Activated effector memory CD4-positive, alpha-beta T cell treated with anti-CD3 and anti-CD28 coated beads, Interleukin-2, amount 50 U/mL, for 16 hours (primary cell): ENCODE results near the gene IGF2R.

ENCODE experiments used
- DNase-seq: peaks from one replicate; pipeline ENCODE4 v3.0.0-alpha.2; 2020

The IGF2R gene

DNA sequence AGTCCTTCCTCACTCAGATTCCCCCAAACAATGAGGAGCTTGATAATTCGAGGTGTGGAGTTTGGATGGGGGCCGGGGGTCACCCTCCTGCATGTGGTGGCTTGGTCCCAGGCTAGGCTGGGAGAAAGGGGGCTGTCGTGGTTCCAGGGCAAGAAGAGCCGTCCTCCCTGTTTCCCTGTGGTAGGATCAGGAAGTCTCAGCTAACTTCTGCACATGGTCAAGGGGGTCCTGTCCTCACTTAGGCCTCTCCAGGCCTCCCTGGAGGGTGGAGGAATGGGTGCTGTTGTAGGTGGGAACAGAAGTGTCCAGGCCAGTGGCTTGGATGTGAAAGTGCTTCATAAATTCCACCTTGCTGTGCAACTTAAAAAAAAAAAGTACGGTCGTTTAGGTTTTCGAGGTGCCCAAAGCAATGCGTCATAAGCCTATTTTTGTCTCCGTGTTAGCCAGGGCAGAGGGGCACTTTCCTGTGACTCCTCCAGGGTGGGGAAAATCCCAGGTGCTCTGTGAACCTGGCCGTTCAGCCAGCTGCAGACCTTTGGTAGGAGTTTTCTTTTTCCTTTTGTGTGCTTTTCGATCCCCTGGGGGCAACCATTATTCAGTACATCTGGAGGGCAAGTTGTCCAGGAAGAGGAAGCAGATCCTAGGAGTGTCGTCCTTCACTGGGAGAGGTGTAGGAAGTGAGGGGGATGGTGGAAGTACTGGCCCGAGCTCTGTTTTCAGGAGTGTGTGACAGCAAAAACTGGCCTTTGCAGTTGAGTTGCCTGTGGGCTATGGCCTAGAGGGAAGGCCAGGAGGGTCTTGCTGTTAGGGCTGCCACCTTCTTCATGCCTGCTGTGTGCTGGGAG, 9.6 kb downstream of the IGF2R start:
- peak; percentile 78 for DNase-seq

DNA sequence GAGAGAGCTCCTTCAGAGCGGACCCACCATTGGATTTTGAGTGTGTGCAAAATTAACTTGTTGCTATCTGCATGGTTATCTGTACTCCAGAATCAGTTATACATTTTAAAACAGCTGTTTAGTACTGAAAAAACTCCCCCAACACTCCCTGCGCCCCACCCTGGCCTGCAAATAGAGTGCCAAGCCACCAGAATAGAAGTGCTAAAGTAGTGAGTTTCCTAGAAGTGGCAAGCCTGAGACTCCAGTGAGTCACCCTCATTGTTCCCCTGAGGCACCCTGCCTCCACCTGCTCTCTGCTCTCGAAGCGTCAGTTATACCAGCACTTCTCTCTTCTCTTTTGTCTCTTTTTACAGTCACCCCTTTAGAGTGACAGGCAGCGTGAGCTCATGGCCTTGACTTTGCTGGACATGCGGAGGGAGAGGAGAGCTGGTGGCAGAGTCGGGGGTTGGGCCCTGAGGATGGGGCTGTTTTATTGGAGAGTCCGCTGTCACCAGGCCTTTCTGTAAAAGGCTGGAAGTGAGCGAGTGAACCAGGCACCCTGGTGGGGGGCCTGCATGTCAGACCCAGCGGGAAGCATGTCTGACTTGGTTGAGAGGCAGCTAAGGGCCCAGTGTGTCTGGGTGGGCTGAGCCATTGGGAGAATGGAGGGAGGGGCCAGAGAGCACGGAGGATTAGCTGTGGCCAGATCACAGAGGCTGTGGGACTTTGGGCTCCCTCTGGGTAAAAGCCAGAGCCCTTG, 10.4 kb downstream of the IGF2R start:
- peak; percentile 85 for DNase-seq

DNA sequence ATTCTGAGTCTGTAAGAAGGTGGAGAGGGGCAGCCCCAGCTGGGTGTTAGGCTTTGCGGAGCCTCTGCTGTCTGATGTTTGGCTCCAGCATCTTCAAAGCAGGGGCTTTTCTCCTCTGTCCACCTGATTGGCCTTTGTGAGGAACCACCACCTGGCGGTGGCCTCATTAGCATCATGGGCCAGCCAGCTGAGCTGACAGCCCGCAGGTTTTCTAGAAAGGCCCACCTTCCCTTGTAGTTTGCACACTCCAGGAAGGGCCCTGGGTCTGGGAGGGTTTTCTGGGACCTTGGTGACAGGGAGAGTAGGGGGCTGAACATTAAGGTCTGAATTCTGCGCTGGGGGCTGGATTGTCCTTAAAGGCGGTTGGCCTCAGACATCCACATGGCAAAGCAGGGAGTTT, 11.6 kb downstream of the IGF2R start:
- DNase-seq, result no peak

DNA sequence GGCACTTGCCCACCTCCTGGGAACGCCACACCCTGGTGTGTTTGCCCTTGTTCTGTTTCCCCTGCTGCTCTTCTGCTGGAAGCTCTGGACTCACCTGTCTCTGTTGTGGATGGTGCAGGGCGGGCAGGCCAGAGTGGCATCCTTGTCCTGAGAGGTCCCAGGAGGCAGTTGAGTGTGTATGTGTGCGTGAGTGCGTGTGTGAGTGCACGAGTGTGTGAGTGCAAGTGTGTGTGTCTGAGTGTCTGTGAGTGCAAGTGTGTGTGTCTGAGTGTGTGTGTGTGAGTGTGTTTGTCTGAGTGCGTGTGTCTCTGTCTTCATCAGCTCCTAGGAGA, 12.2 kb downstream of the IGF2R start:
- no peak for DNase-seq

DNA sequence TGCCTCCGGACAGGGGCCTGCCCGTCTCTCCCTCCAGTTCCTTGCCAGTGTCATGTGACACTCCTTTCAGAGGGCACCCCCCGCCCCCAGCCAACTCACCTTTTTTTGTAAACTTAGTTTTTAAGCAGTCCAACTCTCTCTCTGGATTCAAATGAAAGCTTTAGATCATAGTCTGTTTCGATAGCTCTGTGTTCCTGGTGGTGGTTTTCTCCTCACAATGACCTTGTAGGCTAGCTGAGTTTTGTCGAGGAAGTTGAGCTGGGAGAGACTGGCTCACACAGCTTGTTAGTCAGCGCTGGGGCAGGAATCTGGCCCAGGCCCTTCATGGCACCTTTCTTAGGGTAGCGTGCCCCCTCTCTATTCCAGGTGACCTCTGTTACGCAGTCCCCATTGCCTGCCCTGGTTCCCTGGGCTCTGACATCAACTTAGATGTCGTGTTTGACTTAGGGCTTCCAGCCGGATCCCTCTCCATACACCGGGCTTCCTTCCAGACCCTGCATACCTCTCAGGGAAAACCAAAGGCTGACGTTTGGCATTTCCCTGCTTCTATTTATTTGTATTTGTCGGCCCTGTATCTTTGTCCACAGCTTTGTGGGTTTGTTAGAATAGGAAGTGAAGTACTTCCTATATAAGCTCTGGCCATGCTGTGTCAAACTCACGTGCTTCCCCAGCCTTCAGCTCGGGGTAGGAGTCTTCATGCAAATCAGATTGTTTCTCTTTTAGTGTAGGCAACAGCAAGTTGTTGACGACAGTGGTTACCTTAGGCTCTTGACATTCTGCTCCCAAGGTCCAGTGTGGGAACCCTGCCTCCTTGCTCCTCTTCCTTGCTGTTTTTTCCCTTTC, 12.7 kb downstream of the IGF2R start:
- DNase-seq, result peak; percentile 79

DNA sequence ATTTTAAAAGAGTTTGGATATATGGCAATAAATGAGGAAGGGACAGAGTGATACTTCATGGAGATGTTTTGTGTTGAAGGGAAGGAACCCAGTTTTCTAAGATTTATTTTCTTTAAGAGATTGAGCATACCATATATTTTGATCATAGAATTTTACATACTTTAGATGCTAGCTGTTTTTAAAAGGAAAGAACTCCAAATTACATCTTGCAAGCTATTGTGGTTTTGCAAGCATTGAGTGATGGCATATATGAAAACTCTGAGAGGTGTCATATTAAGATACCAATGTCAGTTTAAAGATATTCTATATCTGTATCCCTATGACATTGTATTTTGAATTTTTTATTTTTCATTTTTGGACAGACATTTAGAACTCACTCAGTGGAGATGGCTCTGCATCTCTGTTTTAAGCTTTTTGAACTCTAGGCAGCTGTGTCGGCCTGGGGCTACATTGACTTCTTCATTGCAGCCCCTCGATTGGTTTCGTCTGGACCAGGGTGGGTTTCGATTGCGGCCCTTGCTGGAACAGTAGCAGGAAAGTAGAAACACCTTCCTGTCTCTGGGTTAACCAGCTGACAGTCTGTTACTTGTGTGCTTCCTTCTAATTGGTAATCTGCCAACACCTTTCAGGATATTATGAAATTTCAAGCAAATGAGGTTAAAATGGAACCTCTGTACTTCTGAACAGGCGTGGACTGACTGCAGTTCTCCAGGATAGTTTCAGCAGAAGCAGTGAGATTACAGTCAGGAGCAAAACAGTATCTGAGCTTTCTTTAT, 14.0 kb downstream of the IGF2R start:
- DNase-seq, result no peak

DNA sequence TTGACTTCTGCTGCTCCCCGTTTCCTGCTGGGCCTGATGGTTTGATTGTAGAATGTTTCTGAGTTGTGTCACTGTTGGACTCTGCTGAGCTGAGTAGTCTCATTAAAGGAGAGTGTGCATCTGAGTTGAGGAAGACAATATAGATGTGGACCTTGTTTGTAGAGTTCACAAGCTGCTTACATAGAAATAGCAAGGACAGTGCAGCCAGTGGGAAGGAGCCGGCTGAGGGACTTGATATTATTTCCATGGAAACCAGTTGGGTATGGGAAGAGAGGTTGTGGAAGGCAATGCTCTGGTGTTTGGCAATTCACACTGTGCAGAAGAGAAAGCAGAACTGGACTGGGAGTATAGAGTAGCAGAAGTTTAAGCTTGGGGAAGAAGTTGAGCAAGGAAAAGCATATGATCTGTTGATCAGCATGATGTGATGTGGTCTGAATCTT, 14.8 kb downstream of the IGF2R start:
- no peak for DNase-seq

DNA sequence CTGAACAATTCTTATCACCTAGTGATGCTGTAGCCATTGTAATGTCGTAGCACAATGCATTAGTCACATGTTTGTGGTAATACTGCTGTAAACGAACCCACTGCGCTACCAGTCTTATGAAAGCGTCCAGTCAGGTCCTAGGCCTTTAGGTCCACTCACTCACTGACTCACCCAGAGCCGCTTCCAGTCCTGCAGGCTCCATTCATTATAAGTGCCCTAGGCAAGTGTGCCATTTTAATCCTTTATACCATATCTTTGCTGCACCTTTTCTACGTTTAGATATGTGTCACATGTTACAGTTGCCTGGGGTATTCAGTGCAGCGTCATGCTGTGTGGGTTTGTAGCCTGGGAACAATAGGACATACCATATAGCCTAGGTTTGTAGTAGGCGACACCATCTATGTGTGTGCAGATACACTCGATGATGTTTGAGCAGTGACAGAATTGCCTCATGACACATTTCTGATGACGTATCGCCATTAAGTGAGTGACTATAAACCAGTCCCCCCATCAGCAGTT, 15.4 kb downstream of the IGF2R start:
- DNase-seq, result no peak

DNA sequence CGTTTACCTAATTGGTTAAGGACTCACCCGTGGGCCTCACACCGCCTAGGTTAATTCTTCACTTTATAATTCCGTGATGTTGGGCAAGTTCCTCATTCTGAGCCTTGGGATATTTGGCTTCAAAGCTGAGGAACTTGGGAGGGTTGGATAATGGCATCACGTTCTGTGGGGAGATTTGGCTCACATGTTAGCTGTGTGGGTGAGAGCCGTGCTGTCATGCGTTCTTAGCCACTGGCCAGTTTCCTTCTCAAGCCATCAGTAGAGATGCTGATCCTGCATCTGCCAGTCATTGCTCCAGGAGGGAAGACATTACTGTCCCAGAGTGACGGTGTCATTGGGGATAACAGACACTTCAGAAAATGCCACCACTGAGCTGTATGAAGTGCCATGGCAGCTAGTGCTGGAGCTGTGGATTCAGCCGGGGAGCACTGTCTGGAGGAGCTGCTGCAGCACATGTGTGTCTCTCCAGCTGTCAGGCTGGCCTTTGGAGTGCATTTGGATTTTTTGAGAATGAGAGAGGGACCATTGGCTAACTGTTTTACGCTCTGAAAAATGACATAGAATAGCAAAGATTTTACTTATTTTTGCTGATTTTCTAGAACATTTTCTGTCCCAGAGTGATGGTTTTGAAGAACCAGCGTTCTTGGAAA, 16.5 kb downstream of the IGF2R start:
- DNase-seq, result no peak

DNA sequence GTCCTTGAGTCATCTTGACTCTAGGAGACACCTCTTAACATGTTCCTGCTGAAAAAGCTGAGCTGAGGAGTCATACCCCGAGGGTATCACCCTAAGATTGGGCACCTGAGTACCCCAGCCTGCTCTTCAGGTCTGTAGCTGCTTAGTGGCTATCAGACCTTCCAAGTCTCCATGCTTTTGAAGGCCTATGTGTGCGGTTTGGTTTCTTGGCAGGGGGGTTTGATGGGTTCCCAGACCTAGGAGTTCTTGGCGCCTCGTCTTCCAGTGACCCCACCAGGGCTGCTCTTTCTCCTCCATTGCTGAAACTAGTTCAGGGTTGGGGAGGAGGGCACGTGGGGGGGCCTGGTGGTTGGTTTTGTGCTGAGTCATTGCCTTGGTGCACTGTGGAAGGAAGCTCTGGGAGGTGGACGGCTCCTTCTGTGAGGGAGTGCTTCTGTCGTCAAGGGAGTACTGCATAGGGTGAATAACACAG, 20.1 kb downstream of the IGF2R start:
- DNase-seq, result no peak

DNA sequence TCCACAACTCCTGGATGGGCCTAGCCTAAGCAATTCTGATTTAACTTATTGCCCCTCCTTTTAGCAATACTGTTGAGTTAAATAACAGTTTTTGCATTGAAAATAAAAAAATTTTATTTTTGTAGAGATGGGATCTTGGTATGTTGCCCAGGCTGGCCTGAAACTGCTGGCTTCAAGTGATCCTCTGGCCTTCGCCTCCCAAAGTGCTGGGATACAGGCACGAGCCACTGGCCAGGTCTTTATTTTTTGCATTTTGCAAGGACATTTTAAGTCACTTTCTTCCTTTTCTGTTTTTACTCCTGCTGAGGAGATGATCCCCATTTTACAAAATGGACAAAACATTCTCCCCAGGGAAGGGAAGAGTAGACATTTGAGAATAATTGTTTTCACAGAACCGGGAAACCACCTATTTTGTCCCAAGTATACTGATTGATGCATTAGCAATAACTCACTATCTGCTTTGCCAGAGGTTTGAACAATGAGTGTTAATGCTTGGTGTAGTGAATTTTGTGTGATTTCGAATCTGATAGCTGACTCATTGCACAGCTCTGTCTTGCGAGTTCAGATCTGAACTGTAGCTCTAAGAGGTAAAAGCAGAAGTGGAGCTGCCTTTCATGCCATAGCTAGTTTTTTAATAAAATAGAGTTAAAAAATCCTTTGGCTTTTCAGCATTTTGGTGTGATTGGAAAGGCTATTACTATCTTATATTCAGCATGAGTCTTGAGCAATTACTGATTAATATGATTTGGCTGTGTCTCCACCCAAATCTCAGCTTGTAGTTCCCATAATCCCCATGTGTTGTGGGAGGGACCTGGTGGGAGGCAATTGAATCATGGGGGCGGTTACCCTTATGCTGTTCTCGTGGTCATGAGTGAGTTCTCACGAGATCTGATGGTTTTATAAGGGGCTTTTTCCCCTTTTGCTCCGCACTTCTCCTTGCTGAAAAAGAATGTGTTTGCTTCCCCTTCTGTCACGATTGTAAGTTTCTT, 20.9 kb downstream of the IGF2R start:
- DNase-seq, result no peak

DNA sequence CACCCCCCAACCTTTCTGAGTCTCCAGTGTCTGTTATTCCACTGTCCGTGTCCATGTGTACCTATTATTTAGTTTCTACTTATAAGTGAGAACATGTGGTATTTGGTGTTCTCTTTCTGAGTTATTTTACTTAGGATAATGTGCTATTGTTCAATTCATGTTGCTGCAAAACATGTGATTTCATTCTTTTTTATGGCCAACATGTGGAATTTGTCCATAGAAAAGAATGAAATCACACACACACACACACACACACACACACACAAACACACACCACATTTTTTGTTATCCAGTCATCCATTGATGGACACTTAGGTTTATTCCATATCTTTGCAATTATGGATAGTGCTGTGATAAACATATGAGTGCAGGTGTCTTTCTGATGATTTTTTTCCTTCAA, 23.5 kb downstream of the IGF2R start:
- no peak for DNase-seq

DNA sequence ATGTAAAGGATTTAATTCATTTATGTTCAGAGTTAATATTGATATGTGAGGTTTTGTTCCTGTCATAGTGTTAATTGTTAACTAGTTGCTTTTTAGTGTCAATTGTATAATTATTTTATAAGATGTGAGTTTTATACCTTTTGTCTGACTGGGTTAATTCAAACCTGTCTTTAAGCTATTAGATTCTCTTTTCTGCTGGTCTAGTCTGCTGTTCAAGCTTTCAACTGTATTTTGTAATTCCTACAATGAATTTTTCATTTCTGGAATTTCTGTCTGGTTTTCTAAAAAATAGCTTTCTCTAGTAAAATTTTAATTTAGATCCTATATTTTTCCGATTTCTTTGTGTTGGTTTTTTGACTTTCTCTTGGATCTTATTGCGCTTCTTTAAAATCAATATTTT, 26.5 kb downstream of the IGF2R start:
- no peak for DNase-seq

DNA sequence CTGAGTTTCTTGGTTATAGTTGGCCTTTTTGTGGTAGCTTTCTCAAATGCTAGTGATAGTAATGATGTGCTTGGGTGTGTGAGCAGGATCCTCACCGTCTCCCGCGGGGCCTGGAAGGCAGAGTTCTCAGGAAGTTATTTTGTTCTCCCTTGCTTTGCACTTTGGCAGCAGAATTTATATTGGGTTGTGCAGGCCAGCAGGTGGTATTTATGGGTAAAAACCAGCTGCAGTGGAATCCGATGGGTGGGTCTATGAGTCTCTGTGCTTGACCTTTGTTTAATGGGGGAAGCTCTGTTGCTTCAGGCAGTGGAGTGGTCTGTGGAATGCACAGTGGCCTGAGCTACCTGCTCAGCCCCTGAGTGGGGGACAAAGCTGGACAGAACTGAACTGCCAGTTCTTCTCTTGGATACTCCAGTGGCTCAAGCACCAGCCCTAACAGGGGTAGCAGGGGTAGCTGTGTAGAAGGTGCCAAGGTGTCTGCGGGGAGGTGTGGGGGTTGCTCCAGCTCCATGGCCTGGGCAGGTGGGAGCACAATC, 27.3 kb downstream of the IGF2R start:
- no peak for DNase-seq

DNA sequence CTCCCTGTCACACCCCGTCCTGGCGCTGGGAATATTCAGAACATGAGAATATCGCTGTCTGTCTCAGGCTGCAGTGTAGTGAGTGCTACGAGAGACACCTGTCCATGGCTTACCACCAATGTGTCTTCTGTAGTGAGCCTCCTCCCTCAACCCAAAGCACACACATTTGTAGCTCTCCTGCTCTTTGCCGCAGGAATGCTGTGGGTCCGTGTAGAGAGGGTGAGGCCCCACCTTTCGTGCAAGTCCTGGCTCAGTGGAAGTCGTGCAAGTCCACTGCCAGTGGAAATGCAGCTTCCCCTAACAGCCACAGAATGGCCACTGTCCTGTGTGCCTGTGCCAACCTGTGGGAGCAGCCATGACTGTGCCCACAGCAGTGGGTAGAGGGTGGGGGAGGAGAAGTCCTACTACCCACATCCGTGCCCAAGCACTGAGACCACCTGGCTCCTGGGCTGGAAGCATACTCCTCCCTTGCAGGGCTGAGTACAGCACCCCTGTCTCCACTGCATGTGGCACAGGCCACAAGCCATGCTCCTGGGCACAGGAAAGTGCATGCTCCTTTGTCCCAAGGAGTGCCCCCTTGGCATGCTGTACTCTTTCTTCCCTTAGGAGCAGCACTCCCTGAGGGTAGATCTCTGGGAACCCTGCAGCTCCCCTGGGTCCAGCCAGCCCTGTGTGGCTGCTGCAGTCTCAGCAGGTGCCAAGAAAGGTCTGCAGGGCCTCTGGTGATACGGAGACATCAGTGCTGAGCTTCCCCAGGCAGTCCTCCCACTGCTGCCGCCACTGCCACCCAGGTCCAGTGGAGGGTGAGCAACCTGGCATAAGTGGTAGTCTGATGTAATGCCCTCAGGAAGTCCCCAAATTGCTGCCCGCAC, 28.0 kb downstream of the IGF2R start:
- DNase-seq, result no peak

DNA sequence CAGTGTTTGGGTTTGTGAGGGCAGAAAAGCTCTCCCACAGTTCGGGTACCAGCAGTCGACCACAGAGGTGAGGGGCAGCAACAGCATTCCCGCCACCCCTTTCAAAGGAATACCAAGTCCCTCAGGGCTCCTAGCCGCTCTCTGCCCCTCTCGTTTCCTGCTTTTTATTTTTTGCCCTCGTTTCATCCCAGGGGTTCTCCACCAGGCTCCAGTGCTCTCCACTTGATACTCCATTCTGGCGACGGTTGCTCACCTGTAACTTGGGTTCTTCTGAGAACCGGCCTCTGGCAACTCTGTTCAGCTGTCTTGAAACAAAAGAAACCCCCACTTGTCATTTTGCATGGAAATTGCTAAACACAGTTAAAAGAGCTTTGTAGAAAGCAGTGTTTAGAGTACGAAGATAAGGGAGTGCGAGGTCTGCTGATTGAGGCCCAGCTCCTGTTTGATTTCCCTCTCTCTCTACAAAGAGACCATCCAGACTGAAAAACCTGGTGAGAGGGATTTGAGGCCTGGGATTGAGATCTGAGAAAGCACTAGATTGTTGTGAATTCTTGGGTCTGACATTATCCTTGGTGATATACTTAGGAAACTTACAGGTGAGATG, 28.7 kb downstream of the IGF2R start:
- DNase-seq, result no peak

DNA sequence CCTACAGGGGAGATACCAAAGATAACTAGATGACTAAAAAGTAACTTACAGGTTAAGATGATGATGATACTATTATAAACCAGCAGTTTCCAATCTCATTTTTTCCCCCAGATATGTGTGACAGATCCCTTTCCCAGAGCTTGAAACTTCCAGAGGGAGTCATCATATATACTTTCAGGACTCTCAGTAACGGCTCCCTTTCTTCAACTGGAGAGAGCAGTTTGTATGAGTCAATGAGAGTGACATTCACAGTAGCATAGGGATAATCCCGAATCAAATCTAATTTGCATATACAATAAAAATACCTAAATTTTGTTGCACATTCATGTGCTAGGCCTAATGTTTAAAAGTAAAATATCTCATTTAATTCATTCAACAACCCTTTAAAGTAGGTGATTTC, 29.7 kb downstream of the IGF2R start:
- no peak for DNase-seq

DNA sequence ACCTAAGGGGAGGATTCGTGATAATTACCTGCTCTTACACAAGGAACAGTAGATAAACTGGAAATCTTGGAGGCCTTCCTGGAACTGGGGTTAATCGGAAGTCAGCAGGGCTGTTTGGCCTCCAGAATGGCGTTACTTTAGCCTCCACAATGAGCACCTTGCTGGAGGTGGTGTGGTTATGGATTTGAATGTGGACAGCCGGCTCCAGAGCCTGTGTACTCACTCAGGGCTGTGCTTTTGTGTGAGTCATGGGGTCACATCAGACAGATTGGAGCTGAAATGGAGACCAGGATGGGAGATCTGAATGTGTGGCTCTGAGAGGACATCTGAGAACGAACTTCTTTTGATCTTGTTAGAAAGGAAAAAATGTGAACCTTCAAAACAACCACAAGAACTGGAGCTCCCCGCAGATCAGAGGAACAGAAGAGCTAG, 30.4 kb downstream of the IGF2R start:
- DNase-seq, result no peak

DNA sequence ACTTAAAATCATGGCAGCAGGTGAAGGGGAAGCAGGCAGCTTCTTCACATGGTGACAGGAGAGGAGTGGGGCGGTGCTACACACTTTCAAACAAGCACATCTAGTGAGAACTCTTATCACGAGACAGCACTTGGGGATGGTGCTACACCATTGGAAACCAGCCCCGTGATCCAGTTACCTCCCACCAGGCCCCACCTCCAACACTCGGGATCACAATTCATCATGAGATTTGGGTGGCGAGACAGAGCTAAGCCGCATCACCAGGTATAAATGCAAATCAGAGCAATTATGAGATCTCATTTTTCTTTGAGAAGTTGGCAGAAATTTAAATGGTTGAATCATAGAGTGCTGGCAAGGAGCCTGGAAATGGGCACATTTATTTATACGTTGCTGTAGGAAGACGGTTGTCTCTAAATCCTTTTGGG, 31.4 kb downstream of the IGF2R start:
- no peak for DNase-seq
